Lung (tissue), 12 donors: ENCODE results near the gene LDLRAD2. TPM values are rescaled to one million over a fixed set of nuclear protein-coding genes. Genes with fewer than 3 reads are reported as not detected.

Source experiments
- ATAC-seq: fragments of 200-7000 bp; cut with Tn5 transposase; one replicate; pipeline ENCODE4 v1.9.1; 2020; ENCODE audit warnings: moderate number of reproducible peaks; ENCODE audit not compliant: insufficient read depth, low FRiP score
- DNase-seq, 3 donors: peaks; one replicate each; pipeline ENCODE4 v3.0.0-alpha.2; 2013 to 2017
- H3K27ac ChIP-seq, 2 donors: one replicate each; pipeline ENCODE4 v1.5.1; 2013; ENCODE audit warnings: mild to moderate bottlenecking in 2 of 2, moderate library complexity in 2 of 2, control low read depth in 1 of 2, inconsistent platforms in 1 of 2, low read depth in 1 of 2, low read length in 1 of 2
- H3K27me3 ChIP-seq, 3 donors: one replicate each; pipeline ENCODE4 v1.5.1; 2013; ENCODE audit warnings: low read length in 2 of 3; ENCODE audit not compliant: control insufficient read depth in 3 of 3, insufficient read depth in 3 of 3
- H3K36me3 ChIP-seq, 4 donors: one replicate each; pipeline ENCODE4 v1.5.1; 2013; ENCODE audit warnings: low read length in 4 of 4, mild to moderate bottlenecking in 1 of 4, moderate library complexity in 1 of 4; ENCODE audit not compliant: control insufficient read depth in 4 of 4, insufficient read depth in 4 of 4
- H3K4me1 ChIP-seq, 5 donors: one replicate each; pipeline ENCODE4 v1.5.1; 2013; ENCODE audit warnings: low read length in 5 of 5, mild to moderate bottlenecking in 2 of 5, moderate library complexity in 1 of 5; ENCODE audit not compliant: control insufficient read depth in 5 of 5, insufficient read depth in 5 of 5
- H3K4me3 ChIP-seq: one replicate; pipeline ENCODE4 v1.5.1; 2013; ENCODE audit warnings: mild to moderate bottlenecking, control low read depth, moderate library complexity
- H3K9ac ChIP-seq, 2 donors: one replicate each; pipeline ENCODE4 v1.5.1; 2013; ENCODE audit warnings: low read length in 2 of 2, control low read depth in 1 of 2; ENCODE audit not compliant: insufficient read depth in 1 of 2
- H3K9me3 ChIP-seq, 4 donors: one replicate each; pipeline ENCODE4 v1.5.1; 2013; ENCODE audit warnings: low read length in 3 of 4, mild to moderate bottlenecking in 1 of 4, moderate library complexity in 1 of 4; ENCODE audit not compliant: control insufficient read depth in 4 of 4, insufficient read depth in 3 of 4
- WGBS, 2 donors: extraction: QIAGEN DNeasy Blood & Tissue Kit; methylation state at CpG; one replicate each; pipeline ENCODE4 v1.1.7; 2013; 5-methylcytosine and 5-hydroxymethylcytosine counted together
- polyA plus RNA-seq, 2 donors: library from polyadenylated mRNA; stranded (reverse); fragments of 200-250 nt; gene quantifications; one replicate each; pipeline ENCODE4 v1.2.1, GENCODE V29; 2013
- total RNA-seq, 2 donors: library from RNA; depleted of rRNA in 1 of 2; stranded (reverse); fragments of >200 nt in 1 of 2; gene quantifications; one replicate each; pipeline ENCODE4 v1.2.1, GENCODE V29; 2014 to 2021
- TF ChIP-seq, protein P1 (sequence below): IDR thresholded peaks from 2 replicates; pipeline ENCODE4 v1.5.1; 2012; ENCODE audit warnings: mild to moderate bottlenecking; ENCODE audit errors: control extremely low read depth, extremely low read depth
- donor health status: control.
- donor health status: control.
- donor health status: Bipolar disorder and iron deficiency.
- donor health status: healthy.
- donor health status: DM: yes; HTN: yes; CAD: no.

The LDLRAD2 gene
- total and polyA plus RNA-seq, 4 donors = 0.20 to 2.8 (median 0.54) TPM

DNA sequence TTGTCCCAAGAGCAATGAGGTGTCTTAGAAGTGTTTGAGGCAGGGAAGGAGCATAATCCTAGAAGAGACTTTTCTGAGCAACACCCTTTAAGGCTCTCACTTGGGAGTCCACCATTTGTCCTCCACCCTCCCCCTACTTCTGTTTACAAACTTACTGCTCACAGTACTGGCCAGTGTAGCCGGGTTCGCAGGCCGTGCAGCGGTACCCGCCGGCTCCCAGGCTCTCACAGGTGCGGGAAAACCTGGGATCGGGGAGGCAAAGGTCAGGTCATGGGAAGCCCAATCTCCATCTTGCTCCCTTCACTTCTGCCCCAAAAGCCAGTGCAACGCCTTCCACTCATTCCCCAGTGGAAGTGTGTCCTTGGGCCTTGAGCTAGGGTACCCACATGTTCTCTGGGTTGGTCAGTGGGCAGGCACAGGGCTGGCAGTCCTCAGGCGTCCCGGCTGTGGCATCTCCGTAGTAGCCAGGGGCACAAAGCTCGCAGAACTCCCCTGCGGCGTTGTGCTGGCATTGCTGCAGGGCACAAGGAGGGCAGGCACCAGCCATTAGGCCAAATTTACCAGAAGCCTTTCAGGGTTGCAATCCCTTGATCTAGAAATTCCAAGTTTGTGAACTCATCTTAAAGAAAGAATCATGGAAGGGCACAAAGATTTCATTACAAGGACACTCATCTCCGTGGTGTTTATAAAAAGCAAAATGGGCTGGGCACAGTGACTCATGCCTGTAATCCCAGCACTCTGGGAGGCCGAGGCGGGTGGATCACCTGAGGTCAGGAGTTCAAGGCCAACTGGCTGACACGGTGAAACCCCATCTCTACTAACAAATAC, 49.8 kb downstream of the LDLRAD2 start:
- H3K36me3 ChIP-seq = peaks cover 17 to 58% (median 29%) of the 10 kb centered on the region in 4 donors
- TF ChIP-seq, protein P1, sequence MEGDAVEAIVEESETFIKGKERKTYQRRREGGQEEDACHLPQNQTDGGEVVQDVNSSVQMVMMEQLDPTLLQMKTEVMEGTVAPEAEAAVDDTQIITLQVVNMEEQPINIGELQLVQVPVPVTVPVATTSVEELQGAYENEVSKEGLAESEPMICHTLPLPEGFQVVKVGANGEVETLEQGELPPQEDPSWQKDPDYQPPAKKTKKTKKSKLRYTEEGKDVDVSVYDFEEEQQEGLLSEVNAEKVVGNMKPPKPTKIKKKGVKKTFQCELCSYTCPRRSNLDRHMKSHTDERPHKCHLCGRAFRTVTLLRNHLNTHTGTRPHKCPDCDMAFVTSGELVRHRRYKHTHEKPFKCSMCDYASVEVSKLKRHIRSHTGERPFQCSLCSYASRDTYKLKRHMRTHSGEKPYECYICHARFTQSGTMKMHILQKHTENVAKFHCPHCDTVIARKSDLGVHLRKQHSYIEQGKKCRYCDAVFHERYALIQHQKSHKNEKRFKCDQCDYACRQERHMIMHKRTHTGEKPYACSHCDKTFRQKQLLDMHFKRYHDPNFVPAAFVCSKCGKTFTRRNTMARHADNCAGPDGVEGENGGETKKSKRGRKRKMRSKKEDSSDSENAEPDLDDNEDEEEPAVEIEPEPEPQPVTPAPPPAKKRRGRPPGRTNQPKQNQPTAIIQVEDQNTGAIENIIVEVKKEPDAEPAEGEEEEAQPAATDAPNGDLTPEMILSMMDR = no peak
- no peak for ATAC-seq

DNA sequence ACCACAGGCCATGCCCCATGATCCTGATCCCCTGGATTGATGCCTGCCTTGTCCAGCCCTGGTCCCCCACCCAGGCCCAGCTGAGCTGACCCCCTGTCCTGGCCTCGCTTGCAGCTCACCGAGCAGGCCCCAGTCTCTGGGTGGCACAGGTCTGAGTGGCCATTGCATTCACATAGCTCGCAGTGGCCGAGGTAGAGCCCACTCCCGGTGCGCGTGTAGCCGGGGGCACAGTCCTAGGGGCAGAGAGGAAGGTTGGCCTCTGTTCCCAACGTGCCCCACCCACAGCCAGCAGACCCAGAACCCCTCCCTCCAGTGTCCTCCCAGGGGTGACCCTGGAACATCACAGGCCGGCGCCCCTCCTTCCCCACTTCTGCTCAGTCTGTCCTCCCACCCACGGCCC, 51.9 kb downstream of the LDLRAD2 start:
- Histone ChIP-seq H3K9ac (no peak overlapping the region), H3K27ac (no peak overlapping the region), H3K27me3 (no peaks in the 10 kb centered on the region), H3K4me1 (no peaks in the 10 kb centered on the region), H3K9me3 (no peaks in the 10 kb centered on the region), H3K4me3 (no peak overlapping the region), H3K36me3 (peaks cover 11 to 47% (median 31%) of the 10 kb centered on the region in 4 donors)
- 94% methylated on average over 8 to 12 of the region's 12 CpGs for WGBS, 2 donors
- DNase-seq = no peak
- ATAC-seq = no peak
- TF ChIP-seq, protein P1 = no peak

More for the DNA sequence above, 49.8 kb downstream of the LDLRAD2 start:
- H3K27me3 ChIP-seq = no peaks in the 10 kb centered on the region
- 94 to 96% methylated on average over 19 of the region's 19 CpGs for WGBS, 2 donors
- no peak for DNase-seq
- H3K4me1 ChIP-seq = no peaks in the 10 kb centered on the region
- no peak overlapping the region for H3K27ac ChIP-seq
- no peak overlapping the region for H3K9ac ChIP-seq
- no peaks in the 10 kb centered on the region for H3K9me3 ChIP-seq
- no peak overlapping the region for H3K4me3 ChIP-seq

DNA sequence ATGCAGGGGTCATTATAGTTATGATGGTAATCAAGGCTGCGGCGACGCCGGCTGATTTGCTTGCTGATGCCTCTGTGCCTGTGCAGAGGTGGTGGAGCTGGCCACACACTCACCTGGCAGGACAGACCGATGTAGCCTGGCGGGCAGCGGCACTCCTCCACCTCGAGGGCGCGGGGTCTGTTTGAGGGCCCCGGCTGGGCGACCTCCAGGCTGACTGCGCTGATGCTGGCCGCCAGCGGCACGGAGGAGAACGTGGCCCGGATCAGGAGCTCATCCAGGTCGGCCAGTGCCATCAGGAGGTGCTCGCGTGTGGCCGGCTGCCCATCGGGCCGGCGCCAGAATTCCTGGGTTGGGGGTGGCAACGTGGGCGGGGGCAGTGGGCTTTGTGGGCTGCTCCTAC, 52.7 kb downstream of the LDLRAD2 start:
- Histone ChIP-seq H3K36me3 (peaks cover 11 to 40% (median 28%) of the 10 kb centered on the region in 4 donors), H3K27me3 (no peaks in the 10 kb centered on the region), H3K9me3 (no peaks in the 10 kb centered on the region), H3K27ac (no peak overlapping the region), H3K9ac (no peak overlapping the region), H3K4me3 (no peak overlapping the region), H3K4me1 (no peaks in the 10 kb centered on the region)
- ATAC-seq = no peak
- 92 to 95% methylated on average over 27 of the region's 27 CpGs for WGBS, 2 donors
- TF ChIP-seq, protein P1 = no peak
- DNase-seq = no peak
